ENCODE data around the gene PCA3. TPM values are rescaled to one million over a fixed set of nuclear protein-coding genes. Genes with fewer than 3 reads are reported as not detected.

PCA3 gene
- polyA plus RNA-seq, 1 donor from 2014 or later: 0.16 TPM

DNA sequence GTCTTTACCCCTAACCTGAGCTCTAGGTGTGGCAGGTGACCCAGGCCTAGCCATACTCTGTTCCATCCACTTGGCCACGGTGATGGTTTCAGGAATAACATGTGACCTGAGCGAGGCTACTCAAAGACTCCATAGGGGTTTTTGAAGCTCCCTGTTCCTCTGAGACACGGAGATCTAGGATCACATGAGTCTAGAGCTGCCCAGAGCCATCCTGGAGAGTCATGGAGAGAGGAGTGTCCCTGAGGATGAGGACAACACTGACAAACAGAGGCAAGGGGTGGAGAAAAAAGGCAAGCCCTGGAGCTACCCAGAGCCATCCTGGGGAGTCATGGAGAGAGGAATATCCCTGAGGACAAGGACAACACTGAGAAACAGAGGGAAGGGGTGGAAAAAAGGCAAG lies 29.5 kb upstream of the PCA3 start:
- Histone ChIP-seq H3K9ac (ENCODE audit: low read length) (no peak overlapping the region), H3K27ac (ENCODE audit: low read length) (no peak overlapping the region), H4K20me1 (ENCODE audit: insufficient read depth) (no peaks in the 10 kb centered on the region), H2AFZ (ENCODE audit: low read depth, low read length) (no peak overlapping the region), H3K36me3 (ENCODE audit: insufficient read depth, low read length) (no peaks in the 10 kb centered on the region), H3K27me3 (ENCODE audit: insufficient read depth, low read depth, low read length) (no peaks in the 10 kb centered on the region), H3K79me2 (replicated peaks; ENCODE audit: insufficient read depth, low read length) (no peaks in the 10 kb centered on the region), H3K9me3 (ENCODE audit: low read length) (no peaks in the 10 kb centered on the region), H3K9me2 (ENCODE audit: insufficient read depth, low read length) (no peaks in the 10 kb centered on the region), H3F3A (ENCODE audit: insufficient read depth, low read length, poor library complexity, severe bottlenecking) (no peaks in the 10 kb centered on the region), H3K4me2 (ENCODE audit: low read length) (no peak overlapping the region), H3K4me3 (ENCODE audit: low read length) (no peak overlapping the region)
- no peak for TF ChIP-seq SMC3 (conservative IDR thresholded peaks at IDR 0.05; ENCODE audit: poor library complexity)
- no peak for TF ChIP-seq REST (IDR thresholded peaks at IDR 0.05; ENCODE audit: borderline replicate concordance)

DNA sequence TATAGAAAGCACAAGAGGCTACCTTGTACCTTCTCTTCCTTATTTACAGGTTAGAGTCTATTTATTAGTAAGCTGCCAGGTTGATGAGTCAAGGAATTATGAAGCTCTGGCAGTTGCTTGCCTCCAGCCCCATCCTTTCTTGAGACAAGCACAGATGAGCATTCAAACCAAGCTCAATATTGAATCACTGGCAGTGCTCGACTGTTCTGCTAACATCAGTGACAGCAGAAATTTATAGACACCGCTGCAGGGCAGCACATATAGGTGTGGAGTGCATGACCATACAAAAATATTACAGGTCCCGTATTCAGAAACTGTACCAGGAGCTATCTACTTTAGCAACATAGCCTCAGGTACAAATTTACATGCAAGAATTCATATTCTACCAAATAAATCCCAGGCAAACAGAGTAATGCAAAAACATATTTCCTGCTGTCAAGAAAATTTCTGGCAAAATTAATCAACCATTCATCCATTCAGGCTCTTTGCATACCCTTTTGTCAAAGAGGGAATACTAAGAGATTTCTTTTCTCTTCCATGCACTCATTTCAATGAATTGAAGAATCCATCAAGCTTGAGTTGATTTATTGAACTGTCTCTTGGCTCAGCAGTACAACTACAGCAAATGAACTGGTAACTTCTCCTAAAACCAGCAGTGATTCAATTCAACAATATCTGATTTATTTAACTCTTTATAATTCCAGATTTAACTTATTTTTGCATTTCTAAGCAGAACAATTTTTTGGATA lies 26.9 kb upstream of the PCA3 start:
- Histone ChIP-seq H3K9me2 (ENCODE audit: insufficient read depth, low read length) (no peaks in the 10 kb centered on the region), H2AFZ (ENCODE audit: low read depth, low read length) (no peak overlapping the region)
- TF ChIP-seq REST (IDR thresholded peaks at IDR 0.05; ENCODE audit: borderline replicate concordance) (no peak), TAF1 (IDR thresholded peaks at IDR 0.05; ENCODE audit: low read depth) (no peak), POLR2AphosphoS5 (IDR thresholded peaks at IDR 0.05) (no peak)

DNA sequence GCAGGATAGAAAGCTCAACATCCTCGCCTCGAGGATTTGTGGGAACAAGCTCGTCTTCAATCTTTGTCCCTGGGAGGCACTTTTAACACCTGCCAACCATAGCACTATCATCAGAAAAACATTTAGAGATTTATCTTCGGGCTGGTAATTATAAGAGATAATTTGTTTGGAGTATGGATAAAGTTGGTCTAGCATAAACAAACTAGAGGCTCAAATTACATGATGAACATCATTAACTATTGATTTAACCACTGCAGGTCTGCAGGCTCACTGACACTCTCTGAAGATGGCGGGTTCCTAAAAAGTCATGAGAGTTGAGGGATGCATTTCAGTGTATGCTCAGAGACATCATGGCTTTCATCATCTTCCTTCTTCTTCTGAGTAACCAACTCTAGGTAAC lies 25.8 kb upstream of the PCA3 start:
- H3K4me2 ChIP-seq (ENCODE audit: low read length): no peak overlapping the region
- no peaks in the 10 kb centered on the region for H3K36me3 ChIP-seq (ENCODE audit: insufficient read depth, low read length)
- H3K27ac ChIP-seq (ENCODE audit: low read length): no peak overlapping the region
- no peaks in the 10 kb centered on the region for H3K27me3 ChIP-seq (ENCODE audit: insufficient read depth, low read depth, low read length)
- no peak overlapping the region for H2AFZ ChIP-seq (ENCODE audit: low read depth, low read length)
- H3K79me2 ChIP-seq (replicated peaks; ENCODE audit: insufficient read depth, low read length): no peaks in the 10 kb centered on the region
- no peak overlapping the region for H3K4me3 ChIP-seq (ENCODE audit: low read length)
- H4K20me1 ChIP-seq (ENCODE audit: insufficient read depth): no peaks in the 10 kb centered on the region
- H3F3A ChIP-seq (ENCODE audit: insufficient read depth, low read length, poor library complexity, severe bottlenecking): no peaks in the 10 kb centered on the region
- no peak overlapping the region for H3K9ac ChIP-seq (ENCODE audit: low read length)
- H3K9me3 ChIP-seq (ENCODE audit: low read length): no peaks in the 10 kb centered on the region
- no peaks in the 10 kb centered on the region for H3K9me2 ChIP-seq (ENCODE audit: insufficient read depth, low read length)
- no peak for TF ChIP-seq MXI1 (conservative IDR thresholded peaks at IDR 0.05; ENCODE audit: poor library complexity, severe bottlenecking)
- no peak for TF ChIP-seq REST (IDR thresholded peaks at IDR 0.05; ENCODE audit: borderline replicate concordance)
- no peak for TF ChIP-seq CTCF (IDR thresholded peaks at IDR 0.05; ENCODE audit: poor library complexity, severe bottlenecking)
- no peak for TF ChIP-seq RAD21 (conservative IDR thresholded peaks at IDR 0.05)
- TF ChIP-seq EP300 (conservative IDR thresholded peaks at IDR 0.05; ENCODE audit: poor library complexity, severe bottlenecking): no peak
- TF ChIP-seq SMC3 (conservative IDR thresholded peaks at IDR 0.05; ENCODE audit: poor library complexity): no peak
- no peak for TF ChIP-seq EZH2 (IDR thresholded peaks at IDR 0.05; ENCODE audit: borderline replicate concordance, insufficient read depth, low read length, poor library complexity, severe bottlenecking)
- no peak for TF ChIP-seq POLR2AphosphoS5 (IDR thresholded peaks at IDR 0.05)

More for the DNA sequence above, 26.9 kb upstream of the PCA3 start:
- Histone ChIP-seq H3K27me3 (ENCODE audit: insufficient read depth, low read depth, low read length) (no peaks in the 10 kb centered on the region), H3K79me2 (replicated peaks; ENCODE audit: insufficient read depth, low read length) (no peaks in the 10 kb centered on the region), H3F3A (ENCODE audit: insufficient read depth, low read length, poor library complexity, severe bottlenecking) (no peaks in the 10 kb centered on the region), H3K4me3 (ENCODE audit: low read length) (no peak overlapping the region), H3K9ac (ENCODE audit: low read length) (no peak overlapping the region), H3K36me3 (ENCODE audit: insufficient read depth, low read length) (no peaks in the 10 kb centered on the region), H3K9me3 (ENCODE audit: low read length) (no peaks in the 10 kb centered on the region), H3K27ac (ENCODE audit: low read length) (no peak overlapping the region), H3K4me2 (ENCODE audit: low read length) (no peak overlapping the region), H4K20me1 (ENCODE audit: insufficient read depth) (no peaks in the 10 kb centered on the region)
